MCF 10A (cell line): ENCODE measurements around the gene RSPH3. TPM values are rescaled to one million over a fixed set of nuclear protein-coding genes. Genes with fewer than 3 reads are reported as not detected.

ENCODE experiments used
- BruUV-seq: library from RNA; stranded (reverse); fragments of 400-500 nt; replicated peaks from 2 replicates; lab custom pipeline; 2021; lab: Mats Ljungman, UMichigan
- CTCF ChIA-PET: fragments of 300-600 bp; sonication (Branson Sonifier 250); formaldehyde crosslinking; extraction: SDS; loops from one replicate; lab custom pipeline; 2021; ENCODE audit warnings: antibody characterized with exemption, inconsistent platforms; lab: Yijun Ruan, JAX
- POLR2A ChIA-PET: fragments of 300-600, 350-650 bp; sonication (Branson Sonifier 250); formaldehyde crosslinking; extraction: SDS; loops from one replicate; lab custom pipeline; 2020; ENCODE audit warnings: antibody characterized with exemption, inconsistent platforms; lab: Yijun Ruan, JAX
- DNase-seq: peaks from one replicate; pipeline ENCODE4 v3.0.0-alpha.2; 2018; ENCODE audit not compliant: unreplicated experiment
- H3K27ac Mint-ChIP-seq: one replicate; pipeline ENCODE4 v1.8.0; 2022; ENCODE audit warnings: mild to moderate bottlenecking, low read depth, mixed read lengths; ENCODE audit not compliant: unreplicated experiment
- H3K27me3 Mint-ChIP-seq: one replicate; pipeline ENCODE4 v1.8.0; 2022; ENCODE audit warnings: mixed read lengths; ENCODE audit not compliant: insufficient read depth, unreplicated experiment
- H3K36me3 Mint-ChIP-seq: one replicate; pipeline ENCODE4 v1.8.0; 2022; ENCODE audit warnings: mild to moderate bottlenecking, moderate library complexity, mixed read lengths; ENCODE audit not compliant: insufficient read depth, unreplicated experiment
- H3K4me1 Mint-ChIP-seq: one replicate; pipeline ENCODE4 v1.8.0; 2022; ENCODE audit warnings: mixed read lengths; ENCODE audit not compliant: insufficient read depth, unreplicated experiment
- H3K4me3 Mint-ChIP-seq: one replicate; pipeline ENCODE4 v1.8.0; 2022; ENCODE audit warnings: mild to moderate bottlenecking, moderate library complexity, mixed read lengths; ENCODE audit not compliant: unreplicated experiment
- H3K9me3 Mint-ChIP-seq: one replicate; pipeline ENCODE4 v1.8.0; 2022; ENCODE audit warnings: mixed read lengths; ENCODE audit not compliant: unreplicated experiment
- CTCF ChIP-seq: fragments of 200-600 bp; IDR thresholded peaks from one replicate; pipeline ENCODE4 v1.8.0; 2022; ENCODE audit warnings: antibody characterized with exemption, mild to moderate bottlenecking; ENCODE audit not compliant: unreplicated experiment
- intact Hi-C: fragments of 100-400 bp; cut with micrococcal nuclease; formaldehyde crosslinking; loops from 2 replicates; pipeline ENCODE4 v1.14.1; 2022
- total RNA-seq: library from RNA; stranded (reverse); gene quantifications from 2 replicates; pipeline ENCODE4 v1.2.3, GENCODE V29; 2022

Gene RSPH3
- total RNA-seq, 1 experiment from 2014 or later, result 13.1 TPM

- Mint-ChIP-seq H3K9me3 (no peaks in the 10 kb centered on the region), H3K4me1 (no peaks in the 10 kb centered on the region), H3K27me3 (no peaks in the 10 kb centered on the region), H3K4me3 (no peak overlapping the region), H3K27ac (no peak overlapping the region), H3K36me3 (no peaks in the 10 kb centered on the region)
- ChIA-PET CTCF (interaction anchor here (0.9 kb wide), 1 partner anchor 33 kb away, joined by 3 read pairs; no protein-coding TSS in a partner anchor), POLR2A (no interaction called here)
- intact Hi-C loops, result no loop called here
- TF ChIP-seq CTCF, result no peak
- no TSS peak for BruUV-seq
- no peak for DNase-seq
Observed at GRCh38 chr6:158939255-158940159, 60.5 kb downstream of the RSPH3 start.

DNA sequence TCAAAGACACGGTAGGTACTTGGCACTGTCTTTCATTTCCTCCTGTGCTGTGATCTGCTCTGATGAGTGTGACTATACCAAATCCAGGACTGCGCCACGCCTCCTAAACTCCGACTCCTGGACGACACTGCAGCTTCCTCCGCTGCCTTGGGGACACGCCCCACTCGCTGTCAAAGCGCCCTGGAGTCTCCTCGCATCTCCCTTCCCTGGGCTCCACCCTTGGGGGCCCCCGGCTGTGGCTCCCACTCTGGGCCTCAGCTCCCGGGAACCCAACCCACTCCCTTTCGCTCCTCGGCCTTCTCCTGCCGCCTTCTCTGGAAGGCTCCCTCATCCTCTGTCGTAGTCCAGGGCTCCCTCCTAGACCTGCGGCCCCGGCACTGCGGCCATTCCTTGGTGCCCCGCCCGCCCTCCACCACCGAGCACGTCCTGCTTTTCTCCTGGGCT lies 61.2 kb downstream of the RSPH3 start:
- H3K27ac Mint-ChIP-seq, result no peak overlapping the region
- BruUV-seq, result no TSS peak
- no peaks in the 10 kb centered on the region for H3K9me3 Mint-ChIP-seq
- H3K4me1 Mint-ChIP-seq, result no peaks in the 10 kb centered on the region
- intact Hi-C loops, result no loop called here
- no peaks in the 10 kb centered on the region for H3K36me3 Mint-ChIP-seq
- H3K4me3 Mint-ChIP-seq, result no peak overlapping the region
- CTCF ChIA-PET, result interaction anchor here (0.9 to 1.3 kb wide), 2 partner anchors 34 to 232 kb away, joined by 3 read pairs; no protein-coding TSS in a partner anchor
- no peak for TF ChIP-seq CTCF
- POLR2A ChIA-PET, result no interaction called here
- H3K27me3 Mint-ChIP-seq, result no peaks in the 10 kb centered on the region
- no peak for DNase-seq

DNA sequence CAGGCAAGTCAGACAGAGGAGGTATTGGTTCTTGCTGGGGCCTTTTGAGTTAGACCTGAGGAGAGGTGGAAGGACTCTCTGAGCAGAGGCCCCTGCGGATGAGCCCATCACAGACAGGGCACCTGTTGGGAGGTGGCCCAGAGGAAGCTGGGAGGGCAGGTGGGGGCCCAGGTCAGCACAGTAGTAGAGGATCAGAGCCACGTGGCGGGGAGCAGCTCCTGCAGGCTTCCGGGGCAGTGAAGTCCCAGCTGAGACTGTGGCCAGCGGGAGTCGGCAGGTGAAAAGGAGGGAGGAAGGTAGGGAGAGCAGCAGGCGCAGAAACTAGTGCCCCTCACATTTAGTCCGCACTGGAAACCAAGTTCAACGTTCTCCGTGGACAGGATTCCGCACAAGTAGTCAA lies 61.8 kb downstream of the RSPH3 start:
- no peaks in the 10 kb centered on the region for H3K36me3 Mint-ChIP-seq
- no peak for TF ChIP-seq CTCF
- no peak for DNase-seq
- no peak overlapping the region for H3K27ac Mint-ChIP-seq
- CTCF ChIA-PET, result interaction anchor here (1.3 kb wide), 1 partner anchor 231 kb away, joined by 3 read pairs; no protein-coding TSS in a partner anchor
- H3K9me3 Mint-ChIP-seq, result no peaks in the 10 kb centered on the region
- H3K27me3 Mint-ChIP-seq, result no peaks in the 10 kb centered on the region
- no peaks in the 10 kb centered on the region for H3K4me1 Mint-ChIP-seq
- POLR2A ChIA-PET, result interaction anchor here (1.2 kb wide), 1 partner anchor 9 kb away, joined by 3 read pairs; no protein-coding TSS in a partner anchor
- no TSS peak for BruUV-seq
- H3K4me3 Mint-ChIP-seq, result no peak overlapping the region
- intact Hi-C loops, result no loop called here

DNA sequence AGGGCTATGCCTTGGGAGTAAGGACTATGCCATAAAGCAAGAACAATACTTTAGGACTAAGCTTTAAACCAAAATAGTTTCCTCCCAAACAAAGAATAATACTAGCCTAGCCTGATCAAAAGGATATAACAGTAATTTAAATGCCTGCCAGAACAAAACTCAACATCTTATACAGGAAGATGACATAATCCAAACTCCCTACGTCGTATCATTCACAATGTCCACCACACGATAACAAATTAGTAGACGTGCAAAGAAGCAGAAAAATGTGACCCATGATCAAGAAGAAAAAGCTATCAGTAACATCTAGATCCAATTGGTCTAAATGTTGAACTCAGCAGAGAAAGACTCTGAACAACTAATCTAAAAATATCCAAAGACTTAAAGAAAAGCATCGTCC lies 65.8 kb downstream of the RSPH3 start:
- no peaks in the 10 kb centered on the region for H3K4me1 Mint-ChIP-seq
- CTCF ChIA-PET, result no interaction called here
- no TSS peak for BruUV-seq

More for the DNA sequence above, 65.8 kb downstream of the RSPH3 start:
- POLR2A ChIA-PET, result no interaction called here
- Mint-ChIP-seq H3K27ac (no peak overlapping the region), H3K36me3 (no peaks in the 10 kb centered on the region), H3K9me3 (no peaks in the 10 kb centered on the region), H3K27me3 (no peaks in the 10 kb centered on the region), H3K4me3 (no peak overlapping the region)
- intact Hi-C loops, result no loop called here
- DNase-seq, result no peak
- TF ChIP-seq CTCF, result no peak
